ENCODE measurements around the gene DNMT3A.

Gene DNMT3A

GRCh38 chr2:25373269-25373981 is 31.7 kb upstream of the DNMT3A start:
- no peak for DNase-seq (ENCODE audit: extremely low read depth in 1 of 2, low read depth in 1 of 2)

- DNase-seq (ENCODE audit: extremely low read depth in 1 of 2, low read depth in 1 of 2), result no peak
Measured at GRCh38 chr2:25372405-25373268, 30.9 kb upstream of the DNMT3A start.

DNA sequence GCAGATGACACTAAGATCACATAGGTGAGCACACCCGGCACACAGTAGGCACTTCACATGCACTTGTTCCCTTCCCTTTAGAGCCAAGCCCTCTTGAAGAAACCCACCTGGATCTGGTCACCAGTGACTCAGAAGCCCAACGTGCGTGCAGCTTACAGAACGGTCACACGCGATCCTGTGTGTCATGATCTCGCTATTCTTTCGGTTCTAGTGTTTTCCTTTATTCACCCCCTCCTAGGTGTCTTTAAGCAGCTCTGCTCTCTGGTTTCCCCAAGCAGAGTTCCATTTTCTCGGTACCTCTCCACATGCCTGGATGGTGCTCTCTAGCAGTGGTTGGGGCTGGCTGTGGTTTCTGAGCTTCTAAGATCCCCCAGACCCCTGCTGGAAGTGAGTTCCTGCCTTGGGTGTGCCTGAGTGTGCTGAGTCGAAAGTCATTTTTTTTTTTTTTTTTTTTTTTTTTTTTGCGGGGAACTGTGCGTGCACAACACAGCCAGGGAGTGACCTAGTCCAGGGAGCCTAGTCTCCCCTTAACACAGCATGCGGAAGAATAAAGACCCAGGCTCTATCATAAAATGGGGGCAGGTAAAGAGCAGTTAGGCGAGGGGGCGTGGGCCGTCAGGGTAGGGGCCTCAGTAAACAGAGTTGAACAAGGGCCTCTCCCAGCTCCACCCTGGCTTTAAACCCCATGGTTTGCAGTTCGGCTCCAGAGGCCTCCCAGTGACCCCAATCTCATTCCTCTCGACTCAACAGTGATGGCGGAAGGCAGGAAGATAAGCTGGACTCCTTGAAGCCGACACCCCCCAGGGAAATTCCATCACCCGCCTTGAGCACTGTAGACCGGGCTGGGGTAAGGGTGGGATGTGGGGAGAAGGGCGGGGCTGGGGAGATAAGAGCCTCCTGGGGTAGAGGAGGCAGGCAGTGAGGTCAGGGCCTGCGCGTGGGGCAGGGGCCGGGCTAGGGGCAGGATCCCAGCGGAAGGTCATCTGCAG is 29.8 kb upstream of the DNMT3A start:
- no peak for DNase-seq (ENCODE audit: extremely low read depth in 1 of 2, low read depth in 1 of 2)

GRCh38 chr2:25369876-25370275 is 28.2 kb upstream of the DNMT3A start:
- DNase-seq (ENCODE audit: extremely low read depth in 1 of 2, low read depth in 1 of 2), result no peak

GRCh38 chr2:25369439-25369838 is 27.7 kb upstream of the DNMT3A start:
- no peak for DNase-seq (ENCODE audit: extremely low read depth in 1 of 2, low read depth in 1 of 2)

GRCh38 chr2:25368660-25369059 is 26.9 kb upstream of the DNMT3A start:
- DNase-seq (ENCODE audit: extremely low read depth in 1 of 2, low read depth in 1 of 2), result no peak

- no peak for DNase-seq (ENCODE audit: extremely low read depth in 1 of 2, low read depth in 1 of 2)
Measured at GRCh38 chr2:25367296-25367695, 25.6 kb upstream of the DNMT3A start.

DNA sequence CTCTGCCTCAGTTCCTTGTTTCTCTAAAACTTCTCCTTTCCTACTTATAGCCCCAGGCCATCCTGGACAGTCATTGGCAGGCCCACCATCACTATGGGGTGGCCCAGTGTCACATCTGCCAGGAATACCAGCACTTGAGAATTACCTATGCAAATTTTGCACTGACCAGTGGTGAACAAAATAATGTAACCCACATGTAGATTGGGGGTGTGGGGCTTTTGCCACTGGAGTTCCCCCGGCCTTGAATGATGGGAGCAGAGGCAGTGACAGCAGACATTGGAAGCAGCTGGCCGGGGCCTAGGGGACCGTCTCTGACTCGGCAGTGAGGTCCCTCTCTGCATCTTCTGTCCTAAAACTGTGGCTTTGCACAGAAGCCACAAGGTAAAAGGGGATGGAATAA is 24.9 kb upstream of the DNMT3A start:
- DNase-seq (ENCODE audit: extremely low read depth in 1 of 2, low read depth in 1 of 2), result no peak

DNA sequence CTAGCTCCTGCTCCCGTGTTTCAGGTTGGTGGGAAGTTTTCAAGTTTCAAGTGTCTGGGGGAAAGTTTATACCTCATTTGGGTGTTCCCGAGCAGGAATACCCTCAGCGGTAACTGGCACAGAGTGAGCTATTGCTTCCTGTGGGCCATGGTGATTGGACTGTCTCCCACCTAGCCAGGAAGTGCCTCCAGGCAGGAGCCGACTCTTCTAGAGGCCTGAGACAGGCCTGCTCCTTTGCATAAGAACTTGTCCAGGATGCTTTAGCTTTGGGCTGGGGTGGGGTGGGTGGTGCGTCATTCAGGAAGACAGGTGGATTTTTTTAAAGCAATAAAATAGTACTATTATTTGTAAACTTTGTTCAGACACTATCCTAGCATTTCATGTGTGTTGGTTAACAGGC is 23.5 kb upstream of the DNMT3A start:
- DNase-seq (ENCODE audit: extremely low read depth in 1 of 2, low read depth in 1 of 2), result no peak

DNA sequence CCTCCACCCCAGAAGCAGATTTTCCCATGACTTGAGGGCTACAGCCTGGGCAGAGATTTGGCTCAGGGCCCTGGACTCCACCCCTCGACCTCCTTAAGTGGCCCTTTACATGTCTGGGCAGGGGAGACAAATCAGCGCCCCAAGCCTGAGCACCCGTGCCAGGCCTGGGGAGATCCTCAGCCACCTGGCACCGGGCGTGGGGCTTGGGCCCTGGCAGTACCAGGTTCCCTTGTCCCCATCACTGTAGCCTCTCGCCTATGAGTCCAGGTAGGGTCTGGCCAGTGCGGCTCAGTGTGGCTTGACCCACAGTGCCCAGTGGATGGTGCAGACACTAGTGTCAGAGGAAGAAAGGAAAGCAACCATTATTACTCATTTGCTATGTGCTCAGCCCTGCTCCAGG is 22.0 kb upstream of the DNMT3A start:
- no peak for DNase-seq (ENCODE audit: extremely low read depth in 1 of 2, low read depth in 1 of 2)

DNA sequence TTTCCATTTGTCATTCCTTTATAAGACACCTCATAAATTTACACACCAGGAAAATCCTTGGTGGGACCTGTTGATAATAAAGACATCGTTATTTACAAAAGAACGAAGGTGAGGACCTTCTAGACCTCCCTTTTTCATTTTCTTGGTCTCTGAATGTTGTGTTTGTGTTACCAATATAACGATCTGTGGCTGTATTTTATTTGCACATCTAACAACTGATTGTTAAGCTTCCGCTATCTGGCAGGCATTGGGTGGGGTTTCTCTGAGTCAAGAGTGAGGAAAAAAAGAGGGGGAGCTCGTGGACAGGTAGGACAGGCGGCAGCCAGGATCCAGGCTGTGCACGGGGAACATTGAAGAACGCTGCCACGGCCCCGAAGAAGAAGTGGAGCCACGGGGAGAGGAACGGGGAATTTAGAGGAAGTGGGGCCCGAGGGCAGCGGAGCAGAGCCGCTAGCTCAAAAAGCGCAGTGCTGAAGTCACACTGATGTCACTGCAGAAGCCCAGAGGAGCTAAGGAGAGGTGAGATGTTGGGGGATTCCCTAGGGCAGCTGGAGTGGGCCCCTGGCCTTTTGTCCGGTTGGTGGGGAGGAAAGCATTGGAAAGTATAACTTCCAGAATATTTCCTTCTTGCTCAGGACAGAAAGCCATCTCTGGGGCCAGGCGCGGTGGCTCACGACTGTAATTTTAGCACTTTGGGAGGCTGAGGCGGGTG is 20.9 kb upstream of the DNMT3A start:
- DNase-seq (ENCODE audit: extremely low read depth in 1 of 2, low read depth in 1 of 2), result peak; percentile 15 to 17

- DNase-seq (ENCODE audit: extremely low read depth in 1 of 2, low read depth in 1 of 2), result peak; percentile 85 to 91
Measured at GRCh38 chr2:25362049-25362433, 20.3 kb upstream of the DNMT3A start.

GRCh38 chr2:25361261-25362048 is 19.7 kb upstream of the DNMT3A start:
- DNase-seq (ENCODE audit: extremely low read depth in 1 of 2, low read depth in 1 of 2), result no peak

GRCh38 chr2:25358836-25359235 is 17.1 kb upstream of the DNMT3A start:
- no peak for DNase-seq (ENCODE audit: extremely low read depth in 1 of 2, low read depth in 1 of 2)

DNA sequence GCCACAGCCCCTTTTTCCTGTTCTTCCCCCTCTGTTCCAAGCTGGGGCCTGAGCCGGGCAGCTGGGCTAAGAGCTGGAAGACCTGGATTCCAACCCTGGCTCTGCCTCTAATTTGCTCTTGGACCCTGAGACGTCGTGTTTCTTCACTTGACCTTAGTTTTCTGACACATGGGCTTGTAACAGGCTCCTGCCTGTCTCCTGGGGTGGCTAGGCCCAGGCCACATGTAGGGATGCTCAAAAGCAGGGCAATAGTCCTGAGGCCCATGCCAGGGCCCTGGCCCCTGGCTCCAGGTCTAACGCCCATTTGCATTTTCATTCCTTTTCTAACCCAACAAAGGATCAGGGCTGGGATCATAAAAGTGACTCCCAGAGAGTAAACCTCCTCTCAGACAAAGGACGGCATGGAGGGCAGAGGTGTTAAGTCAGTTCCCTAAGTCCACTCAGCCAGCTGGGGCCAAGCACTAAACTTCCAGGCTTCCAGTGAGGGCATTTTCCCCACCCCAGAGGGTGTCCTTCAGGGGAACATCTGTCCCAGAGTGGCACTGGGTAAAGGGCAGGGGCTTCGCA is 16.6 kb upstream of the DNMT3A start:
- DNase-seq (ENCODE audit: extremely low read depth in 1 of 2, low read depth in 1 of 2), result no peak

DNA sequence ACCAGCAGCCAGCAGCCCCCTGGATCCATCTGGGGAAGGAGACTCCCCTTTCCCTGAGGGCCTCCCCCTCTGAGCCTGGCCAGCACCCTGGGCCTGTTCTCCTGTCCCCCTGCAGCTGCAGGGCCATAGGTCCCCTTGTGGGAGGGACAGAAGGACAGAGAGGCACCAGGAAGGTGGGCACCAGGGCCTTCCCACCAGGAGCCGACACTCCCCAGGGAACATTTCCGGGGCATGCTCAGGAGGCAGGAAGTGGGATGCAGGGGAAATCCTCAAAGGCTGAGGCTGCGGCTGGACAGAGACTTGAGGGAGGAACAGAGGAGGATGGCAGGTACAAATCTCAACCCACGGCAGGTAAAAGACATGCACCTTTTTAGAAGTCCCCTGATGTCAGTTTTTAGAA is 14.4 kb upstream of the DNMT3A start:
- no peak for DNase-seq (ENCODE audit: extremely low read depth in 1 of 2, low read depth in 1 of 2)

- DNase-seq (ENCODE audit: extremely low read depth in 1 of 2, low read depth in 1 of 2), result no peak
Measured at GRCh38 chr2:25355270-25355669, 13.5 kb upstream of the DNMT3A start.

GRCh38 chr2:25354116-25354515 is 12.4 kb upstream of the DNMT3A start:
- DNase-seq (ENCODE audit: extremely low read depth in 1 of 2, low read depth in 1 of 2), result no peak

GRCh38 chr2:25349397-25349796 is 7.7 kb upstream of the DNMT3A start:
- no peak for DNase-seq (ENCODE audit: extremely low read depth in 1 of 2, low read depth in 1 of 2)

All from activated CD8-positive, alpha-beta memory T cell treated with anti-CD3 and anti-CD28 coated beads for 1 hour (primary cell).